HG03280 (cell line): ENCODE measurements around the gene PRR30.
"Not testable (repeated sequence)": the region's sequence is repeated elsewhere in the genome, so short reads cannot be mapped to it uniquely, and the experiment has no call there.

Experiments used
- ATAC-seq: cut with Tn5 transposase; IDR thresholded peaks from one replicate; pipeline ENCODE4 v1.9.1; 2021; ENCODE audit warnings: mild to moderate bottlenecking, moderate library complexity; ENCODE audit not compliant: unreplicated experiment

Gene PRR30

GRCh38 chr2:27130396-27130795 lies 8.8 kb downstream of the PRR30 start:
- no peak for ATAC-seq

- no peak for ATAC-seq
Measured at GRCh38 chr2:27128668-27129571, 10.3 kb downstream of the PRR30 start.

DNA sequence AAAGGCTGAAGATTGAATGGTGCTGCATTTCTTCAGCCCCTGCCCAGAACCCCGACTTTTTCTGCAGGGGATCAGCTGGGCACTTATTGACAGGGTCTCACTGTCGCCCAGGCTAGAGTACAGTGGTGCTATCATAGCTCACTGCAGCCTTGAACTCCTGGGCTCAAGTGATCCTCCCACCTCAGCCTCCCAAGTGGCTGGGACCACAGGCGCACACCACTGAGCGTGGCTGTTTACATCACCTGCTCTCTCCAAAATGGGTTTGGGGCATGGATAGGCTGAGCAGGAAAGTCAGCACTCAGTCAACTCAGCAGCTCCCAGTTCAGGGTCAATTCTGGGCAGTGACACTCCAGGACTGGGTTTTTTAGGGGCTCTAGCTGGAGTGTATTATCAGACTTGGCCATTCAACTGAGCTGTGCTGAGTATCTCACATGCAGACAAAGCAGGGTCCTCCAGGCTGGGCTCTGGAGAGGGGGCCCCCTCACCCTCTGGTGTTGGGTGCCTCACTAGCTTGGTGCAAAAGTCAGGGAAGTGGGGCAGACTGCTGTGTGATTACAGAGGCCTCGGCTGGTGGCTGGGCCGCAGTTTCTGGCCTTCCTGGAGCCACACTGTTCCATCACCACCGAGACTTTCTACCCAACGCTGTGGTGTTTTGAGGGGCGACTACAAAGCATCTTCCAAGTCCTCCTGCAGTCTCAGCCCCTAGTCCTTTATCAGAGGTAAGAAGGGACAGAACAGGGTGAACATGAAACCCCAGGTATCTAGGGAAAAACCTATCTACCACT lies 11.1 kb downstream of the PRR30 start:
- no peak for ATAC-seq

DNA sequence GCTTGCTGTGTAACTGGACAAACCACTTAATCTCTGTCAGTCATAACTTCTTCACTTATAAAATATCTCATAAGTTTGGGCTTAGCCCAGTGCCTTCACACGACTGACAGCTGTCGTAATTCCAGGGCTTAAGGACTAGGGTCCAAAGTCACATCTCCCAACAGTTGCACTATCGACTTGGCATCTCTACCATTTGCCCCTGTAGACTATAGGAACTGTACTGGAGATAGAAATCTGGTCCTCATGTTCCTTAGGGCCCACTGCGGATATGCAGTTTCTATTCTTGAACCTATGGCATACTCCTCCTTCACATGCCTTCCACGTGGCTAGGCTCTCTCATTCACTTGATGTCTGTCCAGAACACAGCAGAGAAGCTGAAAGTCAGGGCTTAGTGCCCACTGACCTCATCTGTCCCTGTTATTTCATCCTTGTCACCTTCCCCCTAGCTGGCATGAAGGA lies 12.9 kb downstream of the PRR30 start:
- ATAC-seq: no peak

- no peak for ATAC-seq
Measured at GRCh38 chr2:27125104-27125503, 14.1 kb downstream of the PRR30 start.

DNA sequence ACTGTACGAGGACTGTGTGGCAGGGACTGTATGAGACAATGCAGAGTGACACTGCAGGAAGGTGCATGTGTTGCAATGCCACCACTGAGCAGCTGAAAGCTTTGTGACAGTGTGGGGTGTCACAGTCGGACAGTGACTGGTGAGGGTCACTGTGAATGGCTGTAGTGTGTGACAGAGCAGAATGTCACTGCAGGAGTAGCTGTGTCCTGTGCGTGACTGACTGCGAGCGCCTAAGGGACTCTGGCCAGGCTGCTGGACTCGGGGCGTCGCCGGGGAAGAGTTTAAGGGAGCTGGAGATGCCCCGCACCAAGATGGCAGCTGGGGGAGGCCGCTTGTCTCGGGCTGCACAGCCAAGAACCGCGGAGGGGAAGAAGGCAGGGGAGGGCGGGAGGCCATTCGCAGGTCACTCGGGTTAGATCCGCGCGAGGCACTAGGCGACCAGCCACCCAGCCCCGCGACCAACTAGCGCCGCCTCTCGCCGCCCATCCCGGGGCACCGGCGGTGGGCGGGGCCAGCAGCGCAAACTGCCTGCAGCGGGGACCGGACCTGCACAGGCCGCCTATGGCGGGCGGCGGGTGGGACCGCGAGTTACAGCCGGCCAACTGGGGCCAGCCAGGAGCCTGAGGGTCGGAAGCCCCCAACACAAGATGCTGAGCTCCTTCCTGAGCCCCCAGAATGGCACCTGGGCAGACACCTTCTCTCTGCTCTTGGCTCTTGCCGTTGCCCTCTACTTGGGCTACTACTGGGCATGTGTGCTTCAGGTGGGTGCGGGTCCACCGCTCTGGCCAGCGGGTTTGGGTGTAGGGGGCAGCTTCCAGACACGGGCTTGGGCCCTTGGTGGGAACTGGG lies 15.7 kb downstream of the PRR30 start, which contains the start of gene ABHD1:
Gene ABHD1 (plus strand): TSS at position 514 of the 849 bp plus-strand sequence. CDS start 134 bp downstream, at position 648.
- ATAC-seq: peak; percentile 61

DNA sequence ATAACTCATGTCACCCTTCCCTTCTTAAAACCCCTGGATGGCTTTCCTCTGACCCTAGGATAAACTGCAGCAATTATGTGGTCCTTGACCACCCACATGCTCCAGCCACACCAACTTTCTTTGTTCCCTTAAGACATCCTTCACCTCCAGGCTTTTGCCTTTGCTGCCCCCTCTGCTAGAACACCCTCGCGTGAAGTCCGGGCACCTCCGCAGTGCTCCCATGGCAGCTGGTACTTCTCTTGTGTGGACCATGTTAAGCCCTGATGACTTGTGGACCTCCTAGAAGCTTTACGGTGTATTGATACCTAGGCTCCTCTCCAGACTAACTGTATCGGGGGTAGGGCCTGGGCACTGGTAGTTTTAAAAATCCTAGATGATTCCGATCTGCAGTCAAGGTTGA lies 16.4 kb downstream of the PRR30 start:
- ATAC-seq: no peak

- ATAC-seq: no peak
Measured at GRCh38 chr2:27121906-27122305, 17.3 kb downstream of the PRR30 start.

- not testable (repeated sequence) for ATAC-seq
Measured at GRCh38 chr2:27119330-27119670, 19.9 kb downstream of the PRR30 start.

DNA sequence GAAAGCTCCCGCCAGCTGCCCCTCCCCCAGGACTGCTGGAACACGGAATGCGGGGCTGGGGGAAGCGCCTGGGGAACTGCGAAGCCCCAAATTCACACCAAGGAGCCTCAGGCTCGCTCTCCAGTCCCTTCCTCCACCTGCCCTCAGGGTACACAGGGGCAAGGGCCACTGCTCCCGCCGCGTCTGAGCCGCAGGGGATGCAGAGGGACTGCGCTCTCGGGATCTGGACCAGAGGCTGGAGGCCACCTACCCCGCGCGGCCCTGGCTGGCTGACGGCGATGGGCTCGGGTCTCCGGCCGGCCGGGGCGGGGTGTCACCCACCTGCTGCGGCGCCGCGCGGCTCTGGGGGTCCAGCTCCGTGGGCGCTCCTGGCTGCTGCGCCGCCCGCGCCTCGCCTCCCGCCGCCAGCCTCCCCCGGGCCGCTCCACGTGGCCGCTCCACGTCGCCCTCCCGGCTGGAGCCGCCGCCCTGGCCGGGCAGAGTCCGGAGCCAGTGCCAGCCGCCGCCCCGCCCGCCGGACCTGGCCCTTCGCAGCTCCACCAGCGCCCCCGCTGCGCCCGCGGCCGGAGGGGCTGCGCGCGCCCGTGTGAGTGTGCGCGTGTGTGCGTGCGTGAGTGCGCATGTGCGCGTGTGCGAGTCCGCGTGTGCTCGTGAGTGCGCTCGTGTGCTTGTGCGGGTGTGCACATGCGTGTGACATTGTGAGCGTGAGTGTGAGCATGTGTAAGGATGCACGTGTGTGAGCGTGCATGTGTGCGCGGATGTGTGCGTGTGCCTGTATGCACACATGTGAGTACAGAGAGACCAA lies 20.5 kb downstream of the PRR30 start, which contains the start of gene CGREF1:
Gene CGREF1 (minus strand): TSS at position 604 of the 805 bp plus-strand sequence. CDS start 14,762 bp downstream, outside the sequence.
- no peak for ATAC-seq

- no peak for ATAC-seq
Measured at GRCh38 chr2:27117995-27118524, 21.1 kb downstream of the PRR30 start.

DNA sequence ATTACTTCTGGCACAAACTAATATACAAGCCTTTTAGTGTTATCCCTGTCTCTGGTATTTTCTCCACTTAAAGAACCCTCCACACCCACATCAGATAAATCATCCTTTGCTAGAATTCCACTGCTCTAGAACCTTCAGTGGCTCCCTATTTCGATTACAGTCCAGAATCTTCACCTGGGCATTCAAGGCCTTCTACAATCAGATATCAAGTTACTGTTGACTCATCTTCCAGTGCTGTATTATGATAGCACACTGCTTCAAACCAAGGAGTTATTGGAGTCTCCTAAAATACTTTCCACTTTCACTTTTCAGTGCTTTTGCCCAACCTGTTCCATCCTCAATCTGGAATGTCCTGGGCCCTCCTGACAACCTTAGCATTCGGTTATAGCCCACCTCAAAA lies 23.7 kb downstream of the PRR30 start:
- ATAC-seq: no peak

DNA sequence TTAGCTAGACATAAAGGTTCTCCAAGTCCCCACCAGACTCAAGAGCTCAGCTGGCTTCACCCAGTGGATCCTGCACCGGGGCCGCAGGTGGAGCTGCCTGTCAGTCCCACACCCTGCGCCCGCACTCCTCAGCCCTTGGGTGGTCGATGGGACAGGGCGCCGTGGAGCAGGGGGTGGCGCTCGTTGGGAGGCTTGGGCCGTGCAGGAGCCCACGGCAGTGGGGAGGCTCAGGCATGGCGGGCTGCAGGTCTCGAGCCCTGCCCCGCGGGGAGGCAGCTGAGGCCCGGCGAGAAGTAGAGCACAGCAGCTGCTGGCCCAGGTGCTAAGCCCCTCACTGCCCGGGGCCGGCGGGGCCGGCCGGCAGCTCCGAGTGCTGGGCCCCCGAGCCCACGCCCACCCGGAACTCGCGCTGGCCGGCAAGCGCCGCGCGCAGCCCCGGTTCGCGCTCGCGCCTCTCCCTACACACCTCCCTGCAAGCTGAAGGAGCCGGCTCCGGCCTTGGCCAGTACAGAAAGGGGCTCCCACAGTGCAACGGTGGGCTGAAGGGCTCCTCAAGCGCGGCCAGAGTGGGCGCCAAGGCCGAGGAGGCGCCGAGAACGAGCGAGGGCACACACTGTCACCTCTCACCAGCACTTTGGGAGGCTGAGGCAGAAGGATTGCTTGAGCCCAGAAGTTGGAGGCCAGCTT lies 27.7 kb downstream of the PRR30 start:
- not testable (repeated sequence) for ATAC-seq

DNA sequence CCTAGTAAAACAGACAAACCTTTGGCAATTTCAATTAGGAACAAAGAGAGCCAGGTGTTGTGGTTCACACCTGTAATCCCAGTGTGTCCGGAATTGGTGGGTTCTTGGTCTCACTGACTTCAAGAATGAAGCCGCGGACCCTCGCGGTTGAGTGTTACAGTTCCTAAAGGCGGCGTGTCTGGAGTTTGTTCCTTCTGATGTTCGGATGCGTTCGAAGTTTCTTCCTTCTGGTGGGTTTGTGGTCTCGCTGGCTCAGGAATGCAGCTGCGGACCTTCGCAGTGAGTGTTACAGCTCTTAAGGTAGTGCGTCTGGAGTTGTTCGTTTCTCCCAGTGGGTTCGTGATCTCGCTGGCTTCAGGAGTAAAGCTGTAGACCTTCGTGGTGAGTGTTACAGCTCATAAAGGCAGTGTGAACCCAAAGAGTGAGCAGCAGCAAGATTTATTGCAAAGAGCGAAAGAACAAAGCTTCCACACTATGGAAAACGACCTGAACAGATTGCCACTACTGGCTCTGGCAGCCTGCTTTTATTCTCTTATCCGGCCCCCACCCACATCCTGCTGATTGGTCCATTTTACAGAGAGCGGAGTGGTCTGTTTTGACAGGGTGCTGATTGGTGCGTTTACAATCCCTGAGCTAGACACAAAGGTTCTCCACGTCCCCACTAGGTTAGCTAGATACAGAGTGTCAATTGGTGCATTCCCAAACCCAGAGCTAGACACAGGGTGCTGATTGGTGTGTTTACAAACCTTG lies 28.4 kb downstream of the PRR30 start:
- ATAC-seq: not testable (repeated sequence)

DNA sequence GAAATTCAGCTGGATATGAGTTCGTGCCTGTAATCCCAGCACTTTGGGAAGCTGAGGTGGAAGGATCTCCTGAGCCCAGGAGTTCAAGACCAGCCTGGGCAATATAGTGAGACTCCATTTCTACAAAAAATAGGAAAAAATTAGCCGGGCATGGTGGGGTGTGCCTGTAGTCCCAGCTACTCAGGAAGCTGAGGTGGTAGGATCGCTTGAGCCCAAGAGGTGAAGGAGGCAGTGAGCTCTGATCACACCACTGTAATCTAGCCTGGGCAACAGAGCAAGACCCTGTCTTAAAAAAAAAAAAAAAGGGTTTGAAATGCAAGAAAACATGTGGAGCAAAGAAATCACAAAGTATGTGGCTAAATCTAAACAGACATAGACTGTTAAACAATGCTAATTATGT lies 30.1 kb downstream of the PRR30 start:
- no peak for ATAC-seq

GRCh38 chr2:27108221-27108620 lies 31.0 kb downstream of the PRR30 start:
- ATAC-seq: no peak

- no peak for ATAC-seq
Measured at GRCh38 chr2:27105981-27106380, 33.2 kb downstream of the PRR30 start.

- no peak for ATAC-seq
Measured at GRCh38 chr2:27102329-27102728, 36.9 kb downstream of the PRR30 start.
